Right ventricle myocardium superior (tissue), 1 donor: Measurements from ENCODE around the gene HACE1. TPM values are rescaled to one million over a fixed set of nuclear protein-coding genes. Genes with fewer than 3 reads are reported as not detected.
"Not testable (repeated sequence)": the region's sequence is repeated elsewhere in the genome, so short reads cannot be mapped to it uniquely, and the experiment has no call there.

ENCODE experiments used
- ATAC-seq: fragments of 200-7000 bp; cut with Tn5 transposase; one replicate; pipeline ENCODE4 v1.9.1; 2020; ENCODE audit warnings: mild to moderate bottlenecking; ENCODE audit not compliant: poor library complexity
- DNase-seq: peaks from one replicate; pipeline ENCODE4 v3.0.0-alpha.2; 2020
- intact Hi-C: fragments of 100-400 bp; cut with DNase I; formaldehyde crosslinking; loops from one replicate; pipeline ENCODE4 v1.11.2; 2022
- long read RNA-seq: library from polyadenylated mRNA; unstranded; transcript quantifications from one replicate; pipeline ENCODE4 v2.0.0, GENCODE V29; 2021
- total RNA-seq: library from RNA; stranded (reverse); fragmentation: NEBNext Ultra II Directional; extraction: Animal tissue kit (Norgen Biotek cat#: 25700); gene quantifications from one replicate; pipeline ENCODE4 v1.2.1, GENCODE V29; 2021
- donor health status: DM: no; HTN: yes; CAD: no; lungs with severe emphysema.

The HACE1 gene
- total RNA-seq = 5.8 TPM
- long read RNA-seq, full-length matches to known transcripts = 9 of 16 reads
- long read RNA-seq, partial matches to known transcripts = 1 of 16 reads
- long read RNA-seq, other reads (novel, unspliced or antisense) = 6 of 16 reads

DNA sequence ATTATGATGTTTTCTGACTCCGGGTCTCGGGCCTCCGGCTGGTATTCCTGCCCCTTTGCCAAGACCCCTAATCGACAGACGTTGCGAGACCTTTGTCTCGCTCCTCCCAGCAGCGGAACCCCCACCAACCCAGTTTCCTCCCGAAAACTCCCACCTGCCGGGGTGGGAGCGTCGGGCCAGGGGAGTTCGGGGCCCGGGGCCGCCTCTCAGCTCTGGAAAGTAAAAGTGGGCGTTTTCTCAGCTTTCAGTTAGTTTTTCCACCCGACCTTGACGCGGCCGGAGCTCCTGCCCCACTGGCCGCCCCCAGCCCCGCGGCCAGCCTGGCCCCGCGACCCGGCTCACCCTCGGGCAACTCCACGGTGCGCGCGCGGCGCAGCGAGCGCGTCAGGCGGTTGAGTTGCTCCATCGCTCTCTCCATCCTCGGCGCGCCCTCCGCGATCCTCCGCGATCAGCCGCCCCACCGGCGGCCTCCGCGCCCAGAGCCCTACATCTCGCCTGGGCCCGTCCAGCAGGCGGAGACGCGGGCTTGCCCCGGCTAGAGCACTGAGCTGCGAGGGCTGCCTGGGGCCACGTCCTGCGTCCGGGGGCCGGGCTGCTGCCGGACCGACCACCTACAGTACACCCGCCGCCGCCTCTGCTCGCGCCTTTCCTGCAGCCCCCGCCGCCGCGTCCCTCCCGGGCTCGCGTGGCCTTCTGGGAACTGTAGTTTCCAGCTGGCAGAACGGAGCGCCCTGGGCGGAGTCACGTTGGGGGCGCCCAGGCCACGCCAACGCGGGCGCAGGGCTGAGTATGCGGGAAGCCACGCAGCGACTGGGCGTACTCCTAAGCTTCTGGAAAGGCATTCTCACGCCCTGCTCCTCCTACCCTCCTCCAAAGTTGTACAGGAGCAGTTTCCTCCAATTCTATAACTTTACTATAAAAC is at the start of gene HACE1:
Gene HACE1, minus strand, starts transcription at position 695 of the 922 bp plus-strand sequence. Its CDS starts 277 bp downstream, at position 418.
- peak; percentile 95 for DNase-seq
- ATAC-seq = peak; percentile 100
- intact Hi-C loops = no loop called here

GRCh38 chr6:104908888-104909525 is 49.3 kb upstream of the HACE1 start:
- intact Hi-C loops = no loop called here
- ATAC-seq (no peak), DNase-seq (no peak)

- intact Hi-C loops = no loop called here
- ATAC-seq = no peak
- no peak for DNase-seq
These were observed 48.5 kb upstream of the HACE1 start for GRCh38 chr6:104908031-104908887.

GRCh38 chr6:104898893-104899292 is 39.2 kb upstream of the HACE1 start:
- ATAC-seq, intact Hi-C loops, DNase-seq: not testable (repeated sequence)

DNA sequence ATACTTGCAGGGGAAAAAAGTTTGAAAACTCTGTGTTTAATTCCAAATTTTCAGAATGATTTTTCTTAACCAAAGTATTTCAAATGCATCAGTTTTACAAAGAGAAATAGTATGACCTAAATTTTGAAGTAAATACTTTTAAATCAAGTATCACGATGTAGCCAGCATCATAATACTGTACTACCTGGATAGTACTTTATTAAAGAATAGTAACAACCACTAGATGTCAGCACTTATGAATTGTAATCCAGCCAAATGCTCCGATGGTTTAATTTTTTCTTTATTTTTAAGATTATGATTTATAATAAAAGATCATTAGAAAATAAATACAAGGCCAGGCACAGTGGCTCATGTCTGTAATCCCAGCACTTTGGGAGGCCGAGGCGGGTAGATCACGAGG is 37.2 kb upstream of the HACE1 start:
- intact Hi-C loops = no loop called here
- DNase-seq (no peak), ATAC-seq (no peak)

GRCh38 chr6:104888066-104888465 is 28.3 kb upstream of the HACE1 start:
- ATAC-seq (no peak), DNase-seq (no peak)
- intact Hi-C loops = no loop called here

GRCh38 chr6:104887350-104887749 is 27.6 kb upstream of the HACE1 start:
- no peak for DNase-seq
- no peak for ATAC-seq
- intact Hi-C loops = no loop called here

DNA sequence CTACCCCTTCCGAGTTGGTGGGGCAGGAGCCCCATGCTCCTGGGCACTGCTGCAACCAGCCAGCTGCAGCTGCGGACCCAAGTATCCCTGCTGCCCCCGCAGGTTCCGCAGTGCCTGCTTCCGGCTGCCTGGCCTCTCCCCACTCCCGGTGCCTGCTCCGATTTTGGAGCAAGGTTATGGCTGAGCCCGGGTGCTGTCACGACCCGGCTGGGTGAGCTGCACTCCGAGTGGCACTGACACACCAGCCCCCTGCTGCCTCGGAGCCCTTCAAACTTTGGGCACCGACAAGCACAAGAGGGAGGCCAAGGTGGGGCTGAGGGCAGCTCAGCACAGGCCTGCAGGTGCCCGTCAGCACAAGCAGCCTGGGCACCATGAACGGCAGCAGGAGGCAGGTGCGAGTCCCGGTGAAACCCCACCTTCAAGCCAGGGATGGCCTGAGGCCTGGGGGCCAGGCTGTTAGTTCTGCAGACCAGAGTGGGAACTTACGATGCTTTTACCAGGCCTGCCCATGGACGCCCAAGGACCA is 25.9 kb upstream of the HACE1 start:
- ATAC-seq (no peak), DNase-seq (no peak)
- intact Hi-C loops = no loop called here

- no peak for ATAC-seq
- DNase-seq = no peak
- intact Hi-C loops = no loop called here
These were observed 25.3 kb upstream of the HACE1 start for GRCh38 chr6:104884867-104885517.

- no peak for ATAC-seq
- intact Hi-C loops = no loop called here
These were observed 22.4 kb upstream of the HACE1 start for GRCh38 chr6:104881964-104882668.

DNA sequence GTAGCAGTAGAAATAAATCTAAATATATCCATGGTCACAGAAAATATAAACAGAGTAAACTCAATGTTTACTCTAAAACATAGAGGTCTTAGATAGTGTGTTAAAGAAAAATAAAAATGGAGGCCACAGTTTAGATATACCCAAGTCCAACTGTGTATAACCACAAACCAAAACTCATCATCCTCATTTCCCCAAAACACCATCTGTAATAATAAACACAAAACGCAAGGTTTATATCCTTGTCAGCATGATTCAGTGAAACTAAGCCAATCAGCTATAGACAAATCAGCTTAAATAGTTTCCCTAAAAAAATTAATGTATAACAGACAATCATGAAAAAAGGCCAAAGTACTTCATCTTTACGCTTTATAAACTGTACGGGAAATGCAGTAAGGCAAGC is 2.7 kb upstream of the HACE1 start:
- no peak for DNase-seq
- ATAC-seq = no peak
- intact Hi-C loops = no loop called here

More at GRCh38 chr6:104881964-104882668, 22.4 kb upstream of the HACE1 start:
- no peak for DNase-seq

DNA sequence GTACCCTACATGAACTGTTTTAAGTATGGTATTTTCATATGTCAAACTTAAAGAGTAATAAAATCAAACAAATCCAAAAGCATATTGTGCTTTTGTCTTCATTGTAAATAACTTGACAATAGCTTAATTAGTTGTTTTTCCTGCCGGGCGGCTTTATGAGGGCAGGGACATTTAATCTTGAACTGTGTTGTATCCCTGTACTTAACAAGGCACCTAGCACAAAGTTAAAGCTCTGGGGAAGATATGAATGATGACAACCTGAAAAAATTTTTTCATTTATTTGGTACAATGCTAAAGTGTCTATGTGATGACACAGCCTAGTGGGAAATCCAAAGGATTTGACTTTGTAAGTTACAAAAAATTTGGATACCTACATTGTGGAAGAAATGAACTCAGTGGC is 502 bp upstream of the HACE1 start:
- intact Hi-C loops = no loop called here
- DNase-seq (no peak), ATAC-seq (no peak)

DNA sequence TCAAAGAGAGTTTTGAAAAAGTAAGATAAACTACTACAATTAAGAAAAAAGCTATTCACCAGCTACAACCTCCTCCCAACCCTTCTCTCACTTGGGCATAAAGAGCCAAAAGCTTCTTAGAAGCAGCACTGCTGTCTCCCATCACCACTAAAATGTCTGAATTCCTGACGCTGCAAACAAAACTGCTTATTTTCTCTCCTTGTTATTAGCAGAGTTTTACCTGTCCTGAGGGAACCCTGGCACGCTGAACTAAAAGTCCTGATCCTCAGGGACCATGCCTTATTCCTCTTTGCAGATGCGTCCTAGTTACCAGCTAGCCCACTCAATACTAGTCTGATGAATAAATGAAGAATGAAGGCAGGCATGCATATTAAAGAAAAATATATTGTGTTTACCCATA is 1.1 kb downstream of the HACE1 start:
- no peak for DNase-seq
- no peak for ATAC-seq
- intact Hi-C loops = no loop called here

DNA sequence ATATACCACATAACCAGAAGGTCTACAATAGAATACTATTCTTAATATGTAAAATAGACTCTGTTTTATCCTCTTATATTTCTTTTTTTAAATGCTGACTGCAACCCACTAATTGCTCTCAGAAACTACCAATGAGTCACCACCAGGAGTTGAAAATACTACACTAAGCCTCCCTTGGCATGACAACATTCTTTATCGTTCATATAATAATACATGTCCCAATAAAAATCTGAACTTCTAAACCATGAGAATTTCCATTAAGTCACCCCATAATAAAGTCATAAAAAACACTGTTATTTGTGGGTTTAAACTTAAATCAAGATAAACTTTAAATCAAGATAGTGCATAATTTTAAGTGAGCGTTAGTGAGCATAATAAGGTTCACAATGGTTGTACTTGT is 4.2 kb downstream of the HACE1 start:
- DNase-seq (no peak), ATAC-seq (no peak)
- intact Hi-C loops = no loop called here

- intact Hi-C loops, DNase-seq, ATAC-seq: not testable (repeated sequence)
These were observed 12.0 kb downstream of the HACE1 start for GRCh38 chr6:104847721-104848120.

DNA sequence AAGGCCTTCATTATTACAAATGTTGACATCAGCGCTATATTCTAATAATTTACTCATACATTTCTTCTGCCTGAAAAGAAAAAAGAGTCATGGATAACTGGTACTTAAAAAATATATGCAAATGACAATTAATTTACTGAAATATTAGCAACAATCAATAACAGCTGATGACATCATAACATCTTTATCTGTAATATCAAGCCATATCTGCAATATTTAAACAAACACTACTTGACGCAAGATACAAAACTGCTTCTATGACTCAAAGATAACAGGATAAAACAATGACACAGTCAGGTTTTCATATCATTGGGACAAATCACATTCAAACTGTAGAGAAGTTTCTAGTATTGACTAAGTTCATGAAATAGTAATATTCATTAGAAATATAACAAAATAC is 16.5 kb downstream of the HACE1 start:
- ATAC-seq (no peak), DNase-seq (no peak)
- intact Hi-C loops = no loop called here

GRCh38 chr6:104837158-104837557 is 22.6 kb downstream of the HACE1 start:
- intact Hi-C loops = no loop called here

More at GRCh38 chr6:104837158-104837557, 22.6 kb downstream of the HACE1 start:
- ATAC-seq (no peak), DNase-seq (no peak)
